SK-N-SH (cell line): Measurements from ENCODE around the gene RBMX2. TPM values are rescaled to one million over a fixed set of nuclear protein-coding genes. Genes with fewer than 3 reads are reported as not detected.

Source experiments
- CTCF ChIA-PET: fragments of 300-600, 350-600 bp; formaldehyde crosslinking; extraction: SDS; loops from one replicate; lab custom pipeline; 2021; lab: Yijun Ruan, JAX
- POLR2A ChIA-PET: fragments of 350-600 bp; sonication (Branson Sonifier 250); formaldehyde crosslinking; extraction: SDS; loops from one replicate; lab custom pipeline; 2020; ENCODE audit warnings: antibody characterized with exemption, inconsistent platforms; lab: Yijun Ruan, JAX
- DNase-seq: peaks from one replicate; pipeline ENCODE4 v3.0.0; 2012
- H2AFZ ChIP-seq: fragments of 200-600 bp; sonication (generic); 2 replicates; pipeline ENCODE4 v1.8.1; 2016; ENCODE audit warnings: antibody characterized with exemption, mild to moderate bottlenecking, low read depth
- H3F3A ChIP-seq: fragments of 200-600 bp; sonication (generic); replicated peaks from 2 replicates; pipeline ENCODE3; 2016; ENCODE audit warnings: antibody characterized with exemption, mild to moderate bottlenecking; ENCODE audit not compliant: insufficient read depth
- H3K27ac ChIP-seq, 2 experiments: fragments of 200-500 bp in 1 of 2; fragments of 200-600 bp in 1 of 2; sonication (Bioruptor generic) in 1 of 2; sonication (generic), shearing (Covaris generic) in 1 of 2; 2 replicates each; pipeline versions ENCODE4 v1.5.1 to v1.6.1; 2014 to 2016; ENCODE audit warnings: low read depth in 2 of 2, inconsistent platforms in 1 of 2, low read length in 1 of 2, mild to moderate bottlenecking in 1 of 2, mixed read lengths in 1 of 2
- H3K27me3 ChIP-seq: fragments of 200-600 bp; sonication (generic), shearing (Covaris generic); 2 replicates; pipeline ENCODE4 v1.6.1; 2016; ENCODE audit warnings: mixed run types; ENCODE audit not compliant: insufficient read depth
- H3K36me3 ChIP-seq, 2 experiments: fragments of 200-500 bp in 1 of 2; fragments of 200-600 bp in 1 of 2; sonication (Bioruptor generic) in 1 of 2; sonication (generic) in 1 of 2; replicated peaks in 1 of 2; 2 replicates each; pipeline versions ENCODE3 to v1.5.1; 2014 to 2016; ENCODE audit warnings: low read length in 1 of 2, mild to moderate bottlenecking in 1 of 2; ENCODE audit not compliant: insufficient read depth in 2 of 2, control insufficient read depth in 1 of 2
- H3K4me1 ChIP-seq, 2 experiments: fragments of 200-500 bp in 1 of 2; fragments of 200-600 bp in 1 of 2; sonication (Bioruptor generic) in 1 of 2; sonication (generic), shearing (Covaris generic) in 1 of 2; 2 replicates each; pipeline versions ENCODE4 v1.5.1 to v1.6.1; 2014 to 2016; ENCODE audit warnings: low read depth in 1 of 2, low read length in 1 of 2, mixed run types in 1 of 2; ENCODE audit not compliant: insufficient read depth in 2 of 2, control insufficient read depth in 1 of 2
- H3K4me2 ChIP-seq: fragments of 200-600 bp; sonication (generic), shearing (Covaris generic); 2 replicates; pipeline ENCODE4 v1.6.1; 2017; ENCODE audit warnings: mixed run types
- H3K4me3 ChIP-seq, 2 experiments: fragments of 200-500 bp in 1 of 2; fragments of 200-600 bp in 1 of 2; sonication (Bioruptor generic) in 1 of 2; sonication (generic), shearing (Covaris generic) in 1 of 2; 2 replicates each; pipeline versions ENCODE4 v1.5.1 to v1.8.1; 2014 to 2016; ENCODE audit warnings: low read depth in 2 of 2, inconsistent platforms in 1 of 2, low read length in 1 of 2, mild to moderate bottlenecking in 1 of 2, mixed read lengths in 1 of 2, moderate library complexity in 1 of 2
- H3K79me2 ChIP-seq: fragments of 200-600 bp; sonication (generic); 2 replicates; pipeline ENCODE4 v1.8.1; 2017; ENCODE audit warnings: mild to moderate bottlenecking; ENCODE audit not compliant: insufficient read depth
- H3K9ac ChIP-seq: fragments of 200-600 bp; sonication (generic); 2 replicates; pipeline ENCODE4 v1.6.1; 2017; ENCODE audit warnings: mixed run types
- H3K9me2 ChIP-seq: fragments of 200-600 bp; sonication (generic); 2 replicates; pipeline ENCODE4 v1.6.1; 2017; ENCODE audit warnings: mixed run types
- H3K9me3 ChIP-seq: fragments of 200-600 bp; sonication (generic); 2 replicates; pipeline ENCODE4 v1.6.1; 2017; ENCODE audit warnings: mixed run types, mild to moderate bottlenecking, moderate library complexity
- H4K20me1 ChIP-seq: fragments of 200-600 bp; sonication (generic); 2 replicates; pipeline ENCODE4 v1.6.1; 2017; ENCODE audit warnings: mild to moderate bottlenecking, mixed run types; ENCODE audit not compliant: insufficient read depth
- EP300 ChIP-seq, 2 experiments: IDR thresholded peaks; 2 replicates each; pipeline versions ENCODE4 v1.4.0 to v1.6.1; 2012; ENCODE audit warnings: borderline replicate concordance in 1 of 2, low read depth in 1 of 2, low read length in 1 of 2
- EZH2phosphoT487 ChIP-seq: fragments of 200-600 bp; sonication (generic); IDR thresholded peaks from 2 replicates; pipeline ENCODE4 v1.6.1; 2017; ENCODE audit warnings: low read depth, mixed run types, mild to moderate bottlenecking, antibody characterized with exemption, moderate library complexity, borderline replicate concordance
- FOSL2 ChIP-seq: IDR thresholded peaks from 2 replicates; pipeline ENCODE4 v1.4.0; 2012; ENCODE audit warnings: low read depth, mild to moderate bottlenecking, moderate library complexity, borderline replicate concordance
- FOXM1 ChIP-seq: IDR thresholded peaks from 2 replicates; pipeline ENCODE4 v1.4.0; 2012; ENCODE audit warnings: low read depth, mild to moderate bottlenecking
- GATA2 ChIP-seq: sonication (generic); formaldehyde crosslinking; IDR thresholded peaks from 2 replicates; pipeline ENCODE4 v1.5.0; 2020; ENCODE audit warnings: mild to moderate bottlenecking, missing genetic modification reagents
- JUND ChIP-seq: IDR thresholded peaks from 2 replicates; pipeline ENCODE4 v1.4.0; 2012
- MXI1 ChIP-seq: IDR thresholded peaks from 2 replicates; pipeline ENCODE4 v1.6.1; 2012; ENCODE audit warnings: mild to moderate bottlenecking, low read depth, low read length, improper control_type of control experiment
- NFIC ChIP-seq: IDR thresholded peaks from 2 replicates; pipeline ENCODE4 v1.4.0; 2012; ENCODE audit warnings: borderline replicate concordance
- POLR2AphosphoS5 ChIP-seq: IDR thresholded peaks from 2 replicates; pipeline ENCODE4 v1.6.1; 2012; ENCODE audit warnings: low read depth, low read length
- RAD21 ChIP-seq: IDR thresholded peaks from 2 replicates; pipeline ENCODE4 v1.6.1; 2012; ENCODE audit warnings: mild to moderate bottlenecking, low read length
- RCOR1 ChIP-seq: fragments of 150-350 bp; IDR thresholded peaks from 2 replicates; pipeline ENCODE4 v1.6.1; 2017; ENCODE audit warnings: antibody characterized with exemption, low read length
- SIN3A ChIP-seq: IDR thresholded peaks from 2 replicates; pipeline ENCODE4 v1.6.1; 2012; ENCODE audit warnings: low read depth, mild to moderate bottlenecking, low read length, moderate library complexity, borderline replicate concordance
- WGBS: methylation state at CpG from one replicate; pipeline ENCODE4 v1.1.6; 2017; ENCODE audit warnings: low lambda C conversion rate; 5-methylcytosine and 5-hydroxymethylcytosine counted together
- polyA plus RNA-seq, 3 experiments: library from polyadenylated mRNA; depleted of rRNA; stranded (reverse); fragments of >200 nt; gene quantifications; 2 replicates each; pipeline ENCODE4 v1.2.3, GENCODE V29; 2012
- TF ChIP-seq, protein P1 (sequence below): fragments of 150-350 bp; IDR thresholded peaks from 2 replicates; pipeline ENCODE4 v1.6.1; 2017; ENCODE audit warnings: antibody characterized with exemption, low read length, low read depth, borderline replicate concordance
- TF ChIP-seq, protein P2 (sequence below): IDR thresholded peaks from 2 replicates; pipeline ENCODE4 v1.4.0; 2012; ENCODE audit warnings: low read depth, borderline replicate concordance
- TF ChIP-seq, protein P3 (sequence below): IDR thresholded peaks from 2 replicates; pipeline ENCODE4 v1.4.0; 2012; ENCODE audit warnings: low read depth
- TF ChIP-seq, protein P4 (sequence below): fragments of 150-350 bp; IDR thresholded peaks from 2 replicates; pipeline ENCODE4 v1.6.1; 2016; ENCODE audit warnings: mild to moderate bottlenecking, low read depth, low read length
- TF ChIP-seq, protein P5 (sequence below): IDR thresholded peaks from 2 replicates; pipeline ENCODE4 v1.4.0; 2012; ENCODE audit warnings: low read depth, borderline replicate concordance
- TF ChIP-seq, protein P6 (sequence below): IDR thresholded peaks from 2 replicates; pipeline ENCODE4; 2012

The RBMX2 gene
- polyA plus RNA-seq, 1 of the 3 experiments (the other 2 are of a cell fraction), result 22.7 TPM

DNA sequence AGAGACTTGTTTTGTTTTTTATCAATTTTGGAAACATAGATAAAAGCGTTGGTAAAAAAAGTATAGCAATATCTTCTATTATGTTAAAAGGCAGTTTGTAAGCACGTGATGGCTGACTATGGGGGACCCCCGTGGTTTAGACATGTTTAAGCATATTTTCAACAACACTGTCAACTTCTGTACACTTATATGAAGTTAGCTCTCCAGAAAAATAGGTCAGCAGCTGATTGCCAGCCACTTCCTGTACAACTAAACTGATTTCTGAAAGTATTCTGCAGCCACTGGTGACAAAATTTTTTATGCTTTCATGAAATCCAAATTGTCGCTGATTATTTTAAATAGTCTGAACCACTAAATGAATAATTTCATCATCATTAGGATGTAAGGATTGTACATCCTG is 45.2 kb downstream of the RBMX2 start:
- Histone ChIP-seq H3F3A (no peaks in the 10 kb centered on the region), H3K9ac (no peak overlapping the region), H3K4me1 (no peaks in the 10 kb centered on the region), H3K9me3 (no peaks in the 10 kb centered on the region), H3K27me3 (no peaks in the 10 kb centered on the region)
- CTCF ChIA-PET, result no interaction called here
- WGBS, result 8% methylated on average over 4 of the region's 4 CpGs
- TF ChIP-seq, protein P1, sequence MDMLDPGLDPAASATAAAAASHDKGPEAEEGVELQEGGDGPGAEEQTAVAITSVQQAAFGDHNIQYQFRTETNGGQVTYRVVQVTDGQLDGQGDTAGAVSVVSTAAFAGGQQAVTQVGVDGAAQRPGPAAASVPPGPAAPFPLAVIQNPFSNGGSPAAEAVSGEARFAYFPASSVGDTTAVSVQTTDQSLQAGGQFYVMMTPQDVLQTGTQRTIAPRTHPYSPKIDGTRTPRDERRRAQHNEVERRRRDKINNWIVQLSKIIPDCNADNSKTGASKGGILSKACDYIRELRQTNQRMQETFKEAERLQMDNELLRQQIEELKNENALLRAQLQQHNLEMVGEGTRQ, result no peak
- TF ChIP-seq EZH2phosphoT487 (no peak), SIN3A (no peak), RAD21 (no peak), NFIC (no peak), FOSL2 (no peak), GATA2 (no peak), MXI1 (no peak), POLR2AphosphoS5 (no peak), EP300 (IDR thresholded peaks at IDR 0.05; ENCODE audit: borderline replicate concordance in 1 of 2, low read depth in 1 of 2, low read length in 1 of 2) (no peak), JUND (no peak), RCOR1 (no peak), FOXM1 (no peak)
- TF ChIP-seq, protein P2, sequence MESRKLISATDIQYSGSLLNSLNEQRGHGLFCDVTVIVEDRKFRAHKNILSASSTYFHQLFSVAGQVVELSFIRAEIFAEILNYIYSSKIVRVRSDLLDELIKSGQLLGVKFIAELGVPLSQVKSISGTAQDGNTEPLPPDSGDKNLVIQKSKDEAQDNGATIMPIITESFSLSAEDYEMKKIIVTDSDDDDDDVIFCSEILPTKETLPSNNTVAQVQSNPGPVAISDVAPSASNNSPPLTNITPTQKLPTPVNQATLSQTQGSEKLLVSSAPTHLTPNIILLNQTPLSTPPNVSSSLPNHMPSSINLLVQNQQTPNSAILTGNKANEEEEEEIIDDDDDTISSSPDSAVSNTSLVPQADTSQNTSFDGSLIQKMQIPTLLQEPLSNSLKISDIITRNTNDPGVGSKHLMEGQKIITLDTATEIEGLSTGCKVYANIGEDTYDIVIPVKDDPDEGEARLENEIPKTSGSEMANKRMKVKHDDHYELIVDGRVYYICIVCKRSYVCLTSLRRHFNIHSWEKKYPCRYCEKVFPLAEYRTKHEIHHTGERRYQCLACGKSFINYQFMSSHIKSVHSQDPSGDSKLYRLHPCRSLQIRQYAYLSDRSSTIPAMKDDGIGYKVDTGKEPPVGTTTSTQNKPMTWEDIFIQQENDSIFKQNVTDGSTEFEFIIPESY, result no peak
- TF ChIP-seq, protein P3, sequence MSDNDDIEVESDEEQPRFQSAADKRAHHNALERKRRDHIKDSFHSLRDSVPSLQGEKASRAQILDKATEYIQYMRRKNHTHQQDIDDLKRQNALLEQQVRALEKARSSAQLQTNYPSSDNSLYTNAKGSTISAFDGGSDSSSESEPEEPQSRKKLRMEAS, result no peak
- TF ChIP-seq, protein P4, sequence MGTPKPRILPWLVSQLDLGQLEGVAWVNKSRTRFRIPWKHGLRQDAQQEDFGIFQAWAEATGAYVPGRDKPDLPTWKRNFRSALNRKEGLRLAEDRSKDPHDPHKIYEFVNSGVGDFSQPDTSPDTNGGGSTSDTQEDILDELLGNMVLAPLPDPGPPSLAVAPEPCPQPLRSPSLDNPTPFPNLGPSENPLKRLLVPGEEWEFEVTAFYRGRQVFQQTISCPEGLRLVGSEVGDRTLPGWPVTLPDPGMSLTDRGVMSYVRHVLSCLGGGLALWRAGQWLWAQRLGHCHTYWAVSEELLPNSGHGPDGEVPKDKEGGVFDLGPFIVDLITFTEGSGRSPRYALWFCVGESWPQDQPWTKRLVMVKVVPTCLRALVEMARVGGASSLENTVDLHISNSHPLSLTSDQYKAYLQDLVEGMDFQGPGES, result no peak
- TF ChIP-seq, protein P5, sequence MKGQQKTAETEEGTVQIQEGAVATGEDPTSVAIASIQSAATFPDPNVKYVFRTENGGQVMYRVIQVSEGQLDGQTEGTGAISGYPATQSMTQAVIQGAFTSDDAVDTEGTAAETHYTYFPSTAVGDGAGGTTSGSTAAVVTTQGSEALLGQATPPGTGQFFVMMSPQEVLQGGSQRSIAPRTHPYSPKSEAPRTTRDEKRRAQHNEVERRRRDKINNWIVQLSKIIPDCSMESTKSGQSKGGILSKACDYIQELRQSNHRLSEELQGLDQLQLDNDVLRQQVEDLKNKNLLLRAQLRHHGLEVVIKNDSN, result no peak
- TF ChIP-seq, protein P6, sequence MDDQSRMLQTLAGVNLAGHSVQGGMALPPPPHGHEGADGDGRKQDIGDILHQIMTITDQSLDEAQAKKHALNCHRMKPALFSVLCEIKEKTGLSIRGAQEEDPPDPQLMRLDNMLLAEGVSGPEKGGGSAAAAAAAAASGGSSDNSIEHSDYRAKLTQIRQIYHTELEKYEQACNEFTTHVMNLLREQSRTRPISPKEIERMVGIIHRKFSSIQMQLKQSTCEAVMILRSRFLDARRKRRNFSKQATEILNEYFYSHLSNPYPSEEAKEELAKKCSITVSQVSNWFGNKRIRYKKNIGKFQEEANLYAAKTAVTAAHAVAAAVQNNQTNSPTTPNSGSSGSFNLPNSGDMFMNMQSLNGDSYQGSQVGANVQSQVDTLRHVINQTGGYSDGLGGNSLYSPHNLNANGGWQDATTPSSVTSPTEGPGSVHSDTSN, result no peak
- TF ChIP-seq, all 33 proteins: peak for 0
- Histone ChIP-seq H3K4me2 (no peak overlapping the region), H3K27ac (no peak overlapping the region), H2AFZ (no peak overlapping the region), H3K79me2 (no peaks in the 10 kb centered on the region), H3K4me3 (no peak overlapping the region), H3K36me3 (no peaks in the 10 kb centered on the region), H4K20me1 (no peaks in the 10 kb centered on the region), H3K9me2 (no peaks in the 10 kb centered on the region)
- no peak for DNase-seq
- POLR2A ChIA-PET, result no interaction called here

Other genes starting within 250 kb of the RBMX2 start
- gene AIFM1, start 236.1 kb upstream of the RBMX2 start, polyA plus RNA-seq (2012; rRNA removed), result 49.8 and 61.4 TPM in 2 replicates
- gene RAB33A, start 230.0 kb upstream of the RBMX2 start, polyA plus RNA-seq (2012; rRNA removed), result 1.2 and 2.0 TPM in 2 replicates
- gene ZNF280C, start 133.1 kb upstream of the RBMX2 start, polyA plus RNA-seq (2012; rRNA removed), result 2.7 and 3.7 TPM in 2 replicates
- 14.0 and 21.7 TPM in 2 replicates for gene SLC25A14, start 62.1 kb upstream of the RBMX2 start, polyA plus RNA-seq (2012; rRNA removed)
- gene GPR119, start 16.3 kb upstream of the RBMX2 start, polyA plus RNA-seq (2012; rRNA removed), result not detected in 2 replicates